Measurements from ENCODE around the gene SYTL3. TPM values are rescaled to one million over a fixed set of nuclear protein-coding genes. Genes with fewer than 3 reads are reported as not detected.

SYTL3 gene
- total RNA-seq, 1 donor from 2014 or later: 4.1 TPM

- no peak for DNase-seq (ENCODE audit: low spot score)
Observed at GRCh38 chr6:158760618-158761250, 110.9 kb downstream of the SYTL3 start.

- DNase-seq (ENCODE audit: low spot score): no peak
Observed at GRCh38 chr6:158761746-158762145, 111.9 kb downstream of the SYTL3 start.

- DNase-seq (ENCODE audit: low spot score): no peak
Observed at GRCh38 chr6:158762787-158763433, 113.1 kb downstream of the SYTL3 start.

DNA sequence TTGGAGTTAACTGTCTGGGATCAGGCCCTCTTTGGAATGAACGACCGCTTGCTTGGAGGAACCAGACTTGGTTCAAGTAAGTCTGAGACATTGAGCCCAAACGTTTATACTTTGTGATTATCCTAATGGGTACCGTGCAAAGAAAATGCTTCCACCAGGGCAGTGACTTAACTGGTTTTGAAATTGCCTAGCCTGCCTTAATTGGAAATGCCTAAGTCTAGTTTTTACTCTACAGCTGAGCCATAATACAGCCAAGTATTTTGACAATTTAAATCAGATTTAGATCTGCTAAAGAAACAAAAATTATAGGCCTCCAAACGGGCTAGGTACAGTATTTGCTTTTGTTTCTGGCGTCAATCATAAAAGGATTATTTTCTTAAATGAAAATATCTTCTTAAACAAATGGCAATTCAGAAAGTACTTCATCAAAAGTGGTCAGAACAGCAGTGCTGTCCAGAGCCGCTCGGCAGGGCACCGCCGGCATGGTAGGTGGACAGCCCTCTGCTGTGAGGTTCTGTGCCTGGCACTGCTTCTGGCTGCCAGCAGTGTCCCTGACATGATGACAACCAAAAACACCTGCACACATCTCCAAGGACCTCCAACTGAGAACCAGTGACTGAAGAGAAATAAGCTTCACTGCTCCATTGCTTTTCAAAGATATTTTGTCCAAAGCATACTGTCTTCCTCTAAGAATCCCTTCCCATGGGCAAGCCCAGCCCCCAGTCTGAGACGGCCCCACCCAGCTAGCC lies 113.8 kb downstream of the SYTL3 start:
- DNase-seq (ENCODE audit: low spot score): no peak

DNA sequence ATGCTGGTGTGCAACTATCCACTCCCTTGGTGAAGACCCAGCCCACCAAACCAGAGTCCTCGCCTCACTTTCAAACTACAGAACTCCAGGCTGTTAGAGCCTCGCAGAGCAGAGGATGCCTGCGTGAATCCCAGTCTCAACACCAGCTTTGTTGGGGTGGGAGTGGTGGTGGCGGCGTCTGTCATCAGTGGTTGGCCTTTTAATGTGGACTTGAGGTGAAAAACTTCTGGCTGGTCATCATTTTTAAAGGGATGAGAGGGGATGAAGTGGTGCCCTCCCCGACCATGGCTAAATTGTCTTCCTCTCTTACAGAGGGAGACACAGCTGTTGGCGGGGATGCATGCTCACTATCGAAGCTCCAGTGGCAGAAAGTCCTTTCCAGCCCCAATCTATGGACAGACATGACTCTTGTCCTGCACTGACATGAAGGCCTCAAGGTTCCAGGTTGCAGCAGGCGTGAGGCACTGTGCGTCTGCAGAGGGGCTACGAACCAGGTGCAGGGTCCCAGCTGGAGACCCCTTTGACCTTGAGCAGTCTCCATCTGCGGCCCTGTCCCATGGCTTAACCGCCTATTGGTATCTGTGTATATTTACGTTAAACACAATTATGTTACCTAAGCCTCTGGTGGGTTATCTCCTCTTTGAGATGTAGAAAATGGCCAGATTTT lies 114.5 kb downstream of the SYTL3 start:
- no peak for DNase-seq (ENCODE audit: low spot score)

- DNase-seq (ENCODE audit: low spot score): no peak
Observed at GRCh38 chr6:158764926-158765325, 115.1 kb downstream of the SYTL3 start.

DNA sequence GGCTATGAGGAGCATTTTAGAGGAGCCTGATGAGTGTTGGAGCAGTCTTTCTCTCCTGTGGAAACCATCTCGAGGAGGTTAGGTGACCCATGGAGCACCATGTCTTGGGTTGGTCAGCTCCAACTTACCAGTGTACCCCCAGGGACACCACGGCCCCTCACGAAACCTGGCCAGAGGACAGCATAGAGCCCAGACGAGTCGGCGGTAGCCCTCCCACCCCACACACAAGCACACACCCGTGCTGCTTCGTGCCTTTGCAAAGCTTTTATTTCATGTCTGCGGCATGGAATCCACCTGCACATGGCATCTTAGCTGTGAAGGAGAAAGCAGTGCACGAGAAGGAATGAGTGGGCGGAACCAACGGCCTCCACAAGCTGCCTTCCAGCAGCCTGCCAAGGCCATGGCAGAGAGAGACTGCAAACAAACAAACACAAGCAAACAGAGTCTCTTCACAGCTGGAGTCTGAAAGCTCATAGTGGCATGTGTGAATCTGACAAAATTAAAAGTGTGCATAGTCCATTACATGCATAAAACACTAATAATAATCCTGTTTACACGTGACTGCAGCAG lies 115.7 kb downstream of the SYTL3 start:
- no peak for DNase-seq (ENCODE audit: low spot score)

DNA sequence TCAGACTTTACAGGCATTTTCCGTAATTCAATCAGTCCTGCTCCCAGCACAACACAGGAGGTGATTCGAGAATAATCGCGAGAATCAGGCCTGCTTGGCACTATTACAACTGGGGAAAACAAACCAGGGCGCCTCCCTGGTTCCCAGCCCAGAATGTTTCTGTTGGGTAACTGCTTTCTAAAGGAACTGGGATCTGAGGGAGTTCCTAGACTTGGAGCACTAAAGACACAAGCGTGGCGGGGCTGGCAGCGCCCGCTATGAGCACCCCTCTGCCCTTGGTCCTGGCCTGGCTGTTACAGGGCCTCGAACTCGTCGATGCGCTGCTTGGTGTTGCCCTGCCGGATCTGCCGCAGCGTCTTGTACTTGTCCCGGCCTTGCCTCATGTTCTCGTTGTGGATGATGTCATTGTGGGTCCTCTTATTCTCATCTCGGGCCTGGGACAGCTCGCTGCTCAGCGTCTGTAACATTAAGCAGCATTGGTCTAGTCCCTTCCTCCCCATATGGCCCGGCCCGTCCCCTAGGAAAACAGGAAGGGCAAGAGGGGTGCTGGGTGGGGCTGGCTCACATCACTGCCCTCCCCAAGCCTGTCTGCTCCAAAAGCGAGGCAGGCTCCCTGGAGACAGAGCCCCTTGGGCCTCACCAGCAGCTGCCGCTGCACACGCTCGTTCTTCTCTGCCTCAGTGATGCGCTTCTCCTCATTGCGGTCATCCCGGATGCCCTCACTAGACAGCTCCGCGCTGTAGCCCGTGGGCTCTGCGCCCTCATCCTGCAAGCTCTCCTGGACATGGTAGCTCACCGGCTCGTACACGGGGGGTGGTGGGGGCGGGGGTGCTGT lies 117.0 kb downstream of the SYTL3 start:
- no peak for DNase-seq (ENCODE audit: low spot score)

GRCh38 chr6:158767709-158768108 lies 117.9 kb downstream of the SYTL3 start:
- DNase-seq (ENCODE audit: low spot score): no peak

GRCh38 chr6:158768436-158768835 lies 118.6 kb downstream of the SYTL3 start:
- DNase-seq (ENCODE audit: low spot score): no peak

DNA sequence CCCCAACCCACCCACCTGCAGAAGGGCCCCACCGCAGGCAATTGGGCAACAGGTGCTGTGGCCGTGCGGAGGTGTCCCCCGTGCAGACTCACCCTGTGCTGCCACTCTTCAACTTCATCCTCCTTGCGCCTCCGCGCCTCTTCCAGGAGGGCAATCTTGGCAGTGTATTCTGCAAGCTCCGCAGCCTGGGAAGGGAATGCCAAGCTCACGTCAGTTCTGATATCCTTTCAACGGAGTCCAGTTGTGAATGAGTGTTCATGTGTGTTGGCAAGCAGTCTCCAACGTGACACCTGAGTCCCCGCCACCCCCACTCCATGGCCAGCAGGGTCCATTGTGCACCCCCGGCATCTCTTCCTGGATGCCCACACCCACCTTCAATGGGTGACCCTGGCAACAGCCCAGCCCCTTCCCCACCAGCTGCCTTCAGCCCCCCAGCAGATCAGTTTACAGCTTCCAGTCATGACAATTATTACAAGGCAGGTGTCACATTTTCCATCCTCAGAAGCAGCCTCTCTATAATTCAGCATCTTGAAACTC lies 119.4 kb downstream of the SYTL3 start:
- DNase-seq (ENCODE audit: low spot score): no peak

GRCh38 chr6:158769771-158770432 lies 120.0 kb downstream of the SYTL3 start:
- DNase-seq (ENCODE audit: low spot score): no peak

DNA sequence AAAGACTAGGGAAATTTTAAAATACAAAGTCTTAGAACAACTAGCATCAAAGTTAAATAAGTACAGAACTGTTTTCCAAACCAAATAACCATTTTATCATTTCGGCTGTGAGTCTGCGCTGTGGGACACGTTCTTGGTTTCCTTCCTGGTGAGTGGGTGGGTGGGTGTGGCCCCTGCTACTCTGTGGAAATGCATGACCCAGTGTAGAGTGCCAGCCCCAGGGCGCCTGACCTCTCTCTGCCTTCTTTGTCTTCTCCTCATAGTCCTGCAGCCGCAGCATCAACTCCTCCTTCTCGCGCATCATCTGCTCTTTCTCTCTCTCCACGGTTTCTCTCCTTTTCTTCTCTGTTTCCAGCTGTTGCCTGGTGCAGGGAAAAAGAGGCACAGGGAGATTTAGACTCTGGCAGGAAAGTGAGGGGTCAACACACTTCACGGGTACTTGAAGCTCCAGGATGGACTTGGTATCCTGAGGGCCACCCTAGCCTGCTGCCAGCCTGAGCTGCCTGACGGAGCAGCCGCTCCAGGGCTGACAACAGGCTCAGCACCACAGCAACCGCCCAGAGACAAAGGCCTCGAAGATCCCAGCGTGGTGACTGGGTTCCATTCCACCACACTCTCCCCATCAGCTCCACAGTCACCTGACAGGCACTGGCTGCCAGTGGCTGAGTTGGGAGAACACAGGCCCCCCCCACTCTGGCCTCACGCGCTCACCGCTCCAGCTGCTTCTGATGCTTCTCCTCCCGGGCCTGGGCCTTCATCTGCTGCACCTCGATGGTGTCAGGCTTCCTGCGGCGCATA lies 120.9 kb downstream of the SYTL3 start:
- DNase-seq (ENCODE audit: low spot score): no peak

DNA sequence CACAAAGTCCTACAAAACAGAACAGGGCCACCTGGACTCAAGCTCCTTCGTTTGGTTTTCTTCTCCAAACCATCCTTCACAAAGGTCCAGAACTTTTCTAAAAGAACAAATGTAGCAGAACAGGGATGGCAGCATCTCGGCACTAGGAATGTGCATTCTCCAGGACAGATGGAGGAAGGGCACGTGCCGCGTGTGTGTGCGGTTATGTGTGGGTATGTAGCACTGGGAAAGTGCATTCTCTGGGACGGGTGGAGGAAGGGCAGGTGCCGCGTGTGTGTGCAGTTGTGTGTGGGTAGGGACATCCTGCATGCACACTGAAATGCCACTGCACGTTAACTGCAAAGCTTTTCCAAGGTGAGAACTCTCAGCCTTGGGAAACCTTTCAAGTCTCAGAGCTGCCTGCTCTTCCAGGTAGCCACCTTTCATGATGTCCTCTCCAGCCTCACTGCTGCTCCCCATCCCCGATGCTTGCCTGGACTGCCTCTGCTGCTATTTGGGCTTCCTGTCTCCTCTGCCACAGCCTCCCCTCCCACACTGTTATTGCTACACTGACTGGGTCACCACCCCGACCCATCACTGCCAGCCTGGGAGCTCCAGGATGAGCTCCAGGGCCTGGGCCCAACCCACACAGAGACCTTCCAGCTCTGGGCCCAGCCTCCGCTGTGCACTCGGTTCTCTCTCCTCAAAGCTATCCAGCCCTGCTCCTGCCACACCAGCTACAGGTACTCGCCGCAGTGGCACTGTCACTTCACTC lies 121.7 kb downstream of the SYTL3 start:
- DNase-seq (ENCODE audit: low spot score): no peak

- no peak for DNase-seq (ENCODE audit: low spot score)
Observed at GRCh38 chr6:158772172-158772571, 122.3 kb downstream of the SYTL3 start.

- no peak for DNase-seq (ENCODE audit: low spot score)
Observed at GRCh38 chr6:158772851-158773371, 123.1 kb downstream of the SYTL3 start.

DNA sequence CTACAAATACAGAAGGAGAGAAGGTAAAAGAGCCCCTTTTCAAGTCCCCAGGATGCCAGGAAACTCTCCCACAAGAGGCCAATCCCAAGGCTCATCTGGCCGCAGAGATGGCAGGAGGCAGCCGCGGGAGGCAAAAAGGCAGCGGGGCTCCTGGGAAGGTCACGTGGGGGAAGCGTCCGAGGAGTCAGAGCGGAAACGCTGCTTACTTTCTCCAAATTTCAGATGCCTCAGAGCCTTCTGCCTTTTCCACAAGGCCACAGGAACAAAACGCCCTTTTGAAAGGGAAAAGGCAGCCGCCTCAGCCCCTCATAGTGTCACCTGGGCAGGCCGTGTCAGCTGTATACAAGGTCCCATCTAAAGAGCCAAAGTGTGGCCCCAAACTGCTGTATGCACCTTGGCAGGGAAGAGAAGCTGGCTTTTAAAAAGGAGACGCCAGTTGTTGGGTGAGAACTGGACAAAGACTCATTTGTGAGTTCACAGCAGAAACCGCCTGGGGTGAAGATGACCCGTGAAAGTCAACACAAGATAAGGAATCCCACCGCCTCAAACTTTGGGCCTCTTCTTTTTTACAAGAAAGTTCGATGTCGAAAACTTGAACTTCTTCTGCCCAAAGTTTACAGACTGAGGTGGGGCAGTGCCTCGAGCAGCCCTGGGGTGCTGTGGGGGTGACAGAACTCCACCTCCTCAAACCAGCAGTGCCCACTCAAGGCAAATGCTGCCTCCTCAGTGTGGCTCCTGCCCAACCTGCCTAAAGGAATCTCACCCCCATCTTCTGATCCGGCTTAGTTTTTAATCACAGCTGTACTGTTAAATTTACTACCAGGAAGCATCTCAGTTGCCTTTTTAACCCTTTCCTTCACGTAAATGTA lies 124.0 kb downstream of the SYTL3 start:
- no peak for DNase-seq (ENCODE audit: low spot score)
